VCaP (cell line): ENCODE measurements around the gene PAX6.
"Not testable (repeated sequence)": the region's sequence is repeated elsewhere in the genome, so short reads cannot be mapped to it uniquely, and the experiment has no call there.

Experiments used
- H3K27ac ChIP-seq: fragments of 450-650 bp; 2 replicates; pipeline ENCODE4 v1.5.1; 2017
- TF ChIP-seq, protein P1 (sequence below): fragments of 450-650 bp; conservative IDR thresholded peaks from 2 replicates; pipeline ENCODE4 v1.5.1; 2017; ENCODE audit warnings: mild to moderate bottlenecking, moderate library complexity

Gene PAX6

DNA sequence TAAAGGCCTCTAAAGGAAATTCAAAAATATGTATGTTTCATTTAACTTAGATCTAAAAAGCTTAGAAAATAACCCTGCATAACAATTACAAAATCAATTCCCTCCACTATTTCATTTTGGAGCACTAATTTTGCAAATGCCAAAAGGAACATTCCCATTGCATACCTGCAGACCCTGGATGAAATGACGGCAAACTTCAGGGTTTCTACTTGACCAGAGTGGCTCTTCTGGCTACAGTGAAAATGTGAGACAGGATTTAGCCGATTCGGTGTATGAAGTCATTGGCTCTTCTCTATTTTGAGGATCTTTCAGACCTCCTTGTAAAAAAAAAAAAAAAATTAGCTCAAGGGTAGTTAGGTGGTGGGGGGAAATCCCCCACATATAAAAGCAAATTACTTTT, 44.1 kb downstream of the PAX6 start:
- H3K27ac ChIP-seq: no peak overlapping the region
- TF ChIP-seq, protein P1, sequence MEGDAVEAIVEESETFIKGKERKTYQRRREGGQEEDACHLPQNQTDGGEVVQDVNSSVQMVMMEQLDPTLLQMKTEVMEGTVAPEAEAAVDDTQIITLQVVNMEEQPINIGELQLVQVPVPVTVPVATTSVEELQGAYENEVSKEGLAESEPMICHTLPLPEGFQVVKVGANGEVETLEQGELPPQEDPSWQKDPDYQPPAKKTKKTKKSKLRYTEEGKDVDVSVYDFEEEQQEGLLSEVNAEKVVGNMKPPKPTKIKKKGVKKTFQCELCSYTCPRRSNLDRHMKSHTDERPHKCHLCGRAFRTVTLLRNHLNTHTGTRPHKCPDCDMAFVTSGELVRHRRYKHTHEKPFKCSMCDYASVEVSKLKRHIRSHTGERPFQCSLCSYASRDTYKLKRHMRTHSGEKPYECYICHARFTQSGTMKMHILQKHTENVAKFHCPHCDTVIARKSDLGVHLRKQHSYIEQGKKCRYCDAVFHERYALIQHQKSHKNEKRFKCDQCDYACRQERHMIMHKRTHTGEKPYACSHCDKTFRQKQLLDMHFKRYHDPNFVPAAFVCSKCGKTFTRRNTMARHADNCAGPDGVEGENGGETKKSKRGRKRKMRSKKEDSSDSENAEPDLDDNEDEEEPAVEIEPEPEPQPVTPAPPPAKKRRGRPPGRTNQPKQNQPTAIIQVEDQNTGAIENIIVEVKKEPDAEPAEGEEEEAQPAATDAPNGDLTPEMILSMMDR: no peak

DNA sequence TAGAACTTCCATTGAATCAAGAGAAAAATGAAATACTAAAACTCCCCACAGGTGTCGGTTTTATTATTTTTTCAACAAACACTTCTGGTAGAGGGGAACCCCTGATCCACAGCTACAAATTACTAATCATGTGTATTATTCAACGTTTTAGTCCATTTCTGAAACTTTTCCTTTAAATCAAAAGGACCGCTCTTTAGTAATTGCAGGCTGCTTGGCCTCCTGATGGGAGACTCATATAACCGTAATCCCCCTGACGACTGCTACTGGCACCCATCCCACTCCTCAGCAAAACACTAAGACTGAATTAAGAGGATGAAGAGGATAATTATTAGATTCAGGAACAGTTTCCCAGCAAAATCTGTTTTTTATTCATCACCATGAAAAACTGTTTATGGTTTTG, 46.4 kb downstream of the PAX6 start:
- no peak overlapping the region for H3K27ac ChIP-seq
- TF ChIP-seq, protein P1: no peak

DNA sequence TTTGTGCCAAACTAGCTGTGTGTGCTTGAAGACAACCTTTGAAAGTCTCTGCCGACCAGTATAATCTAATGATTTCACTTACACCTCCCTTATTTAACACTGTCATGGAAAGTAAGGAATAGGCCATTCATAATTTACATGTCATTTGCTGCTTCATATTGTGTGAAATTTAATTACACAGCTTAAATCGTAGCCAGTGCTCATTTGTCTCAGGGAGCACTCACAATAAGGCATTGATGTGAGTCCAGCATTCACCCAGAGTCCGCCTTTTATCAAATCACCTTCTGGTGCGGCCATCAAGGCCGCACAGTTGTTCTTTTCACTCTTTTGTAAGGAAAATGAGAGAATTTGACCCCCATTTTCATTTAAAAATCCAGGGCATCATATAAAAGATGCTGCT, 46.9 kb downstream of the PAX6 start:
- TF ChIP-seq, protein P1: no peak
- H3K27ac ChIP-seq: no peak overlapping the region

DNA sequence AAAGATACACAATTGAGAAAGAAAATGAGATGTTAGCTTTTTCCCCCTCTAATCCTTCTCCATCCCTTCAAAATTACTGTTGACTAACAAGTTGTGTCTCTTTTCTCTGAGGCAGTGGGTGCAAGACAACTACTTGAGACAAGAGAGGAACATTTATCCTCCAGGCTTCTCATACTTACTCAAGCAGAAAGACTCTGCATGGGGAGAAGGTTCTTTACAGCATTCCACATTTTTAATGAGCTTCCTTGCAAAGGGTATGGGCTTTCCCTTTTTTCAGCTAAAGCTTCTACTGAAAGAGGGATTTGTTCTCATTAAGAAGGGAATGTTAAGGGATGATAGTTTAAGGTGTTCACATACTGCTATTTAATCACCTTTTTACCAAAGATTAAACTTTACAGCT, 47.8 kb downstream of the PAX6 start:
- H3K27ac ChIP-seq: no peak overlapping the region
- TF ChIP-seq, protein P1: no peak

DNA sequence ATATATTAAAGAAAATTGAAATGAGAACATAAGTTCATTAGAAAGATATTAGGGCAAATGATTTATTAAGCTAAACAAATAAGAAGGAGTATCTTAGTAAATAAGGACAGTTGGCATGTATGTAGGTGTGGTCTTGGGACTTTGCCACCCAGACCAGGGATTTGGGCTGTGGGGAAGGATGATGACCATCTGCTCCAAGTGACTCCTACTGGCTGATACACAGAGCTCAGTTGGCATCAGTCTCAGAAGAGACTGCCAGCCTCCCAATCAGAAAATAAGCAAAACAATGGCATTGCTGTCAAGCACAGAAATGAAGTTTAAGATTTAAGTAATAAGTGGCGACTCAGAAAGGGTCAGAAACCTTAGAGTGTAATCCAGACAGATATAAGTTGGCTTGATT, 49.5 kb downstream of the PAX6 start:
- no peak overlapping the region for H3K27ac ChIP-seq
- TF ChIP-seq, protein P1: no peak

DNA sequence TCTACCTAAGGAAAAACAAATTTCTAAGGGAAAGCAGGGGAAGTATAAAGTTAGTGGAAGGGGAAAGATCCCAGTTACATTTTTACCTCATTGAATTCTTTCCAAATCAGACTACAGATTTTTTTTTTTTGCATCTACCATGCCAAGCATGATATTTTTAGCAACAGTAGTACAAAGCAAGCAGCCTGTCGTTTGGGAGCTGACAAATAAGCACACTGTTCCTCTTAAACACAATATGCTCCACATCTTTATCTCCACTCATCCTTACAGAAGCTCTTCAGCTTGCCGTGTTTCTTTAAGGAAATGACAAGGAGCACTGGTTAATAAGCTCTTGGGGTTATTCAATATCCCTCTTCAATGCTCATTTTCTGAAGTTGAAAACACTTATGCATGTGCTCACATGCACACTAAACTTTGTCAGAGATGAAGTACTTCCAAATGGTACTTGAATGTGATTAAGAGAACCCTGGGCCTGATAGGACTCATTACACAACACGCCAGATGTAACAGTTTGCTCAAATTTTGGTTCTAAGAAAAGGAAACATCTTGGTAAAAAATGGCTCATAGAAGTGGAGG, 53.8 kb downstream of the PAX6 start:
- TF ChIP-seq, protein P1: no peak
- no peak overlapping the region for H3K27ac ChIP-seq

DNA sequence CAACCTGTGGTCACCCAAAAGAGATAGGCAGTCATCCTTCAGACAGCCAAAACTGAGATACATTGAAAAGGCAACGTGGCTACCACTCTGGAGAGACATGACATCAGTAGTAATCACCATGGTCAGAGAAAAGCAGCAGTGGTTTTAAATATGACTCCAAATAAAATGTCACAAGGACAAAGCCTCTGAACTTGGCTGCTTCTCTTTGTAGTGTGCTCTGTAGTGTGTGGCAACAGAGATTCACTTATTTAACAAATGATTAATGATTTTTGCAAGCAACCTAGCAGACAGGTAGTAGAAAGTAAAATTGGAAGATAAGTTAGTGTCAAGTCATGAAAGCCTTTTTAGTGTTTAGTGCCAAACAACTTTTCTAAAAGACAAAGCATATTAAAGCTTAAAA, 63.5 kb downstream of the PAX6 start:
- TF ChIP-seq, protein P1: no peak
- no peak overlapping the region for H3K27ac ChIP-seq

DNA sequence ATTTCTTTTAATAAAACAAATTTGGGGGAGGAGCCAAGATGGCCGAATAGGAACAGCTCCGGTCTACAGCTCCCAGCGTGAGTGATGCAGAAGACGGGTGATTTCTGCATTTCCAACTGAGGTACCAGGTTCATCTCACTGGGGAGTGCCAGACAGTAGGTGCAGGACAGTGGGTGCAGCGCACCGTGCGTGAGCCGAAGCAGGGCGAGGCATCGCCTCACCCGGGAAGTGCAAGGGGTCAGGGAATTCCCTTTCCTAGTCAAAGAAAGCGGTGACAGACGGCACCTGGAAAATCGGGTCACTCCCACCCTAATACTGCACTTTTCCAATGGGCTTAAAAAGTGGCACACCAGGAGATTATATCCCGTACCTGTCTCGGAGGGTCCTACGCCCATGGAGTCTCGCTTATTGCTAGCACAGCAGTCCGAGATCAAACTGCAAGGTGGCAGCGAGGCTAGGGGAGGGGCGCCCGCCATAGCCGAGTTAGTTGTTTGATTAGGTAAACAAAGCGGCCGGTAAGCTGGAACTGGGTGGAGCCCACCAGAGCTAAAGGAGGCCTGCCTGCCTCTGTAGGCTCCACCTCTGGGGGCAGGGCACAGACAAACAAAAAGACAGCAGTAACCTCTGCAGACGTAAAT, 70.3 kb downstream of the PAX6 start:
- not testable (repeated sequence) for H3K27ac ChIP-seq
